CD4-positive, alpha-beta T cell treated with Interleukin-17A for 4 hours (primary cell): ENCODE results near the gene MTUS2.
"Not testable (repeated sequence)": the region's sequence is repeated elsewhere in the genome, so short reads cannot be mapped to it uniquely, and the experiment has no call there.

ENCODE experiments used
- DNase-seq: peaks from one replicate; pipeline ENCODE4 v3.0.0-alpha.2; 2020; ENCODE audit warnings: mixed read lengths

MTUS2 gene

DNA sequence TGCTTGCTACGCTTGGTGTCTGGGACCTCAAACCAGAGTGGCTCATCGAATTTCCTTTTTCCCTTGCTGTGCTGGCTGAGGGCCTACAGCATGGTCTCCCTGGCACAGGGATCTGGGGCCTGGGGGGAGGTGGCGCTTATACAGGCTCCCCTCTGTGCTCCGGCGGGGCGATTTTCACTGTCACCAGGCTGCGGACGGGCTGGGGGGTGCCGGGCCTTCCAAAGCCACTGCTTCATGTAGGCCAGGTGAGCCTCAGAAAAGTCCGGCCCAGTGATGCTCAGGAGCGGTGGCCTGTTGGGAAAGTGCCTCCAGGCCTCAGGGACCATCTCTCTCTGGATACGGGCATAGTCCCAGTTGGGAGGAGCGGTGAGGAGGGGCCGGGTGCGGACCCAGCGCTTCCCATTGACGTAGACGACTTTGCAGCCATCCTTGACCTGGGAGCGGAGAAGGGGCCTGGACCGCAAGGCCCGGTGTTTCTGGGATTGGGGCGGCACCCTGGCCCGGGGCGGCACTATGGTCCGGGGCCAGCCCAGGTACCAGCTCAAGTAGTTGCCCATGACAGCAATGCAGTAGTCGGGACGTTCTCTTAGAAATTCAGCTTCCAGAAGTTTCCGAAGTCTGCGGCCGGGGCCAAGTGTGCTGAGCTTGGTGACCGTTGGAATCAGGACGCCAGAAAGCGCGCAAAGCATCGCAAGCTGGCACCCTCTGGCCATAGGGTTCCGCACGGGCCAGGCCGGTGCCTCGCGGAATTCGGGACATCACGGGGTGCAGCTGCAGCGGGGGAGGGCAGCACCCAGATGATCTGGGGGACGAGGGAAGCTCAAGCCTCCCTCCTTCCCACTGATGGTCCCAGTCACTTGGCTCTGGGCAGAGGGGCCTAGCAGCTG lies 519.5 kb downstream of the MTUS2 start:
- no peak for DNase-seq

DNA sequence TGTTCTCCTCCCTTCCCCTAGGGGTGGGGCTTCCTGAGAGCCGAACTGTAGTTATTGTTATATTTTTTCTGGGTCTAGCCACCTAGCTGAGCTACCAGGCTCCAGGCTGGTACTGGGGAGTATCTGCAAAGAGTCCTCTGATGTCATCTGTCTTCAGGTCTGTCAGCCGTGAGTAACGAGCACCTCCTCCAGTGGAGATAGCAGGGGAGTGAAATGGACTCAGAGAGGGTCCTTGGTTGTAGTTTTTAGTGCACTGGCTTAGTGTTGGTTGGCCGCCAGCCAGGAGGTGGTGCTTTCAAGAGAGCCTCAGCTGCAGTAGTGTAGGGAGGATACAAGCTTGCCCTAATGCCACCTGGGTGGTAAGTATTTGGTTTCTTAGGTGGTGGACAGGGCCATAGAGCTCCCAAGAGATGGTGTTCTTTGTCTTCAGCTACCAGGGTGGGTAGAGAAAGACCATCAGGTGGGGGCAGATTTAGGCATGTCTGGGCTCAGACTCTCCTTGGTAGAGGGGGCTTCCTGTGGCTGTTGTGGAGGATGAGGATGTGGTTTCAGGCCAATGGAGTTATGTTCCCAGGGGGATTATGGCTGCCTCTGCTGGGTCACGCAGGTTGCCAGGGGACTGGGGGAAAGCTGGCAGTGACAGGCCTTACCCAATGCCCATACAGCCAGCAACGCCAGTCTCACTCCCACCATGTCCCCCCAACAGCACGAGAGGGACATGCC lies 525.9 kb downstream of the MTUS2 start:
- not testable (repeated sequence) for DNase-seq

DNA sequence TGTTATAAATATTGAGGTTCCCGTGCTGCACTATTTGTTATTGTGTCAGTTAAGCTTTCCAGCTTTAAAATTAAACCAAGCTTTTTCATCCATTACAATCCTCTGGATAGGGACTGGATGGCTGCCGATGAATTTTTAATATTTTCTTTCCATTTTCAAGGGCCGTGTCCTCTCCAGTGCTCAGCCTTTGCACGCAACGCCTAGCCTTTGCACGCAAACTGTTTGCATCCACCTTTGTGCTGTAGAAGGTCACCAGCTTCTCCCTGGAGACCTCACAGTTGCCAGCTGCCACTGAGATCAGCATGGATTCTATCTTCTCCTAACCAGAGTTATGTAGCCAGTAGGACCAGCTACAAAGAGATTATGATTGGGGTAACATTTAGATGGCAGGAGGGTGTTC lies 534.9 kb downstream of the MTUS2 start:
- DNase-seq, result no peak

GRCh38 chr13:29359181-29359580 lies 539.0 kb downstream of the MTUS2 start:
- DNase-seq, result no peak

GRCh38 chr13:29361716-29362115 lies 541.6 kb downstream of the MTUS2 start:
- no peak for DNase-seq

GRCh38 chr13:29362849-29363604 lies 542.9 kb downstream of the MTUS2 start:
- peak; percentile 25 for DNase-seq

- DNase-seq, result no peak
Measured at GRCh38 chr13:29369060-29369743, 549.1 kb downstream of the MTUS2 start.

- no peak for DNase-seq
Measured at GRCh38 chr13:29379281-29379680, 559.1 kb downstream of the MTUS2 start.

DNA sequence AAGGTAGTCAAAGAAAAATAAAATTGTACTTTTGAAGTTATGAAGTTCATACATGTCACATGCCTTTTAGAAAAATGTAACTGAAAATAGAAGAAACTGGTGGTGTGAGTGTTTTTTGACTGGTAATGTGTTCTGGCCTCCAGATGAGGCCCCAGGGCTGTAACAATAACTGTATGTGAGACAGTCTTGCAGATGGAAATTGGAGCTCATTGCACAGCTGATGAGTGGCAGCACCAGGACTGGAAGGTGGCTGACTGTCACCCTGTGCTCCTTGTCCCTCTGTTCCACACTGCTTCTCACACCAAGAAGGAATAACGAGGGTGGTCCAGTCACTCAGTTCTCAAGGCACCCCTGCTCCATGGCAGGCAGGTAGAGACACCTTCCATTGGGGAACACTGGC lies 559.7 kb downstream of the MTUS2 start:
- no peak for DNase-seq

- DNase-seq, result no peak
Measured at GRCh38 chr13:29382021-29382420, 561.9 kb downstream of the MTUS2 start.

GRCh38 chr13:29383476-29383875 lies 563.3 kb downstream of the MTUS2 start:
- DNase-seq, result no peak

GRCh38 chr13:29384466-29384865 lies 564.3 kb downstream of the MTUS2 start:
- DNase-seq, result no peak

GRCh38 chr13:29384871-29385270 lies 564.7 kb downstream of the MTUS2 start:
- DNase-seq, result no peak

- no peak for DNase-seq
Measured at GRCh38 chr13:29386246-29386645, 566.1 kb downstream of the MTUS2 start.

- DNase-seq, result not testable (repeated sequence)
Measured at GRCh38 chr13:29390598-29390997, 570.5 kb downstream of the MTUS2 start.

DNA sequence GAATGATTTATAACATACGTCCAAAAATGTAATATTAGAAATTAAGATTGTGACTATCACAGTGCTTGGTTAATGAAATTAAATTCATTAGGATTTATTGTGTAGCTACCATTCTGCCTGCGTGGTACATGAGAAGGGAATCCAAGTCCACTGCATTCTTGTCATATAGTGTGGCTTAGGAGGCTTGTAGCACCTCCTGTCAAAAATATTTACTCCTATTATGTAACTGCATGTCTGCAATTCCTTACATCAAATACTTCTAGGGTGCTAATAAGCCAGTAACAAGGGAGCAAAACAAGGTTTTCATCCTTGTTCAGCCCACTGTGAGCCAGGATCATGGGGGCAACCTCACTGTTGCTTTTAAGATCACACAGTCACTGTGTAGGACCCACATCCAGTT lies 576.3 kb downstream of the MTUS2 start:
- no peak for DNase-seq

GRCh38 chr13:29397265-29397664 lies 577.1 kb downstream of the MTUS2 start:
- no peak for DNase-seq

DNA sequence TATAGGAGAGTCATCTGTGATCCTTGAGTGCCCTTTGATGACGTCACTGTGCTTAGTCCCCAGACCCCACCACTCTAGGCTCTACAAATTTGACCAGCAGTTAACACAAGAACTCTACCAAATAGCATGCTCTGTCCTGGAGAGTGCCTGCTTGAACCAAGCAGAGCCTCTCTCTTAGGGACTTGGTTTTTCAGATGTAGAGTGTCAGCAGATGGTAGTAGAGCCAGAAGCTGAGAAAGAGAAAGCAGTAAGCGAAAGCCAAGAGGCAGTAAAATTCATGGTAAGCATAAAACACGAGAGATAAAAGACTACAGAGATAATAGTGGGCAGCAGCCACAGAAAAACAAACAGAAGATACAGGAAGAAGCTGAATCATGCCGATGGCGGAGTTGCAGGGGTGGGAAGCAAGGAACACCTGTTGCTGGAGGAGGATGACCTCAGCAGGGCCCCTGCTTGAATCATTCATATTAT lies 582.1 kb downstream of the MTUS2 start:
- DNase-seq, result no peak

DNA sequence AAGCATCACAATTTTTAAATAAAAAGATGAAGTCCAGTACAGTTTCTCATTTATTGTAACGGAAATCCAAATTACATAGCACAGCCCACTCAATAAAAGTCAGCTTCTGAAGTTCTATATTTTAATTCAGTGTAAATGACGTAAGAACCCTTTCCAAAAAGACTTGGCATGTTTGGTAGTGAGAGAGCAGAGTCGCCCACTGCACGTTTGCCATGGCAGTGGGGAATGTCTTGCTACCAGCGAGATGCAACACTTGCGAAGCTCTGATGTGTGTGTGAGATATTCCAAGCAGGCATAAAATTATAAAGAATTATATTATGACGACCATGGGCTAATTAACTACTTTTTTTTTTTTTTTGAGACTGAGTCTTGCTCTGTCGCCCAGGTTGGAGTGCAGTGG lies 585.3 kb downstream of the MTUS2 start:
- no peak for DNase-seq

GRCh38 chr13:29411481-29411880 lies 591.3 kb downstream of the MTUS2 start:
- no peak for DNase-seq

- DNase-seq, result no peak
Measured at GRCh38 chr13:29418026-29418425, 597.9 kb downstream of the MTUS2 start.

GRCh38 chr13:29421118-29421517 lies 601.0 kb downstream of the MTUS2 start:
- no peak for DNase-seq

GRCh38 chr13:29422015-29422414 lies 601.9 kb downstream of the MTUS2 start:
- no peak for DNase-seq
